ENCODE results near the gene SMAD7. TPM values are rescaled to one million over a fixed set of nuclear protein-coding genes. Genes with fewer than 3 reads are reported as not detected.

The SMAD7 gene
- total and polyA plus RNA-seq, 2 experiments from 2014 or later: 11.8 to 29.8 TPM

DNA sequence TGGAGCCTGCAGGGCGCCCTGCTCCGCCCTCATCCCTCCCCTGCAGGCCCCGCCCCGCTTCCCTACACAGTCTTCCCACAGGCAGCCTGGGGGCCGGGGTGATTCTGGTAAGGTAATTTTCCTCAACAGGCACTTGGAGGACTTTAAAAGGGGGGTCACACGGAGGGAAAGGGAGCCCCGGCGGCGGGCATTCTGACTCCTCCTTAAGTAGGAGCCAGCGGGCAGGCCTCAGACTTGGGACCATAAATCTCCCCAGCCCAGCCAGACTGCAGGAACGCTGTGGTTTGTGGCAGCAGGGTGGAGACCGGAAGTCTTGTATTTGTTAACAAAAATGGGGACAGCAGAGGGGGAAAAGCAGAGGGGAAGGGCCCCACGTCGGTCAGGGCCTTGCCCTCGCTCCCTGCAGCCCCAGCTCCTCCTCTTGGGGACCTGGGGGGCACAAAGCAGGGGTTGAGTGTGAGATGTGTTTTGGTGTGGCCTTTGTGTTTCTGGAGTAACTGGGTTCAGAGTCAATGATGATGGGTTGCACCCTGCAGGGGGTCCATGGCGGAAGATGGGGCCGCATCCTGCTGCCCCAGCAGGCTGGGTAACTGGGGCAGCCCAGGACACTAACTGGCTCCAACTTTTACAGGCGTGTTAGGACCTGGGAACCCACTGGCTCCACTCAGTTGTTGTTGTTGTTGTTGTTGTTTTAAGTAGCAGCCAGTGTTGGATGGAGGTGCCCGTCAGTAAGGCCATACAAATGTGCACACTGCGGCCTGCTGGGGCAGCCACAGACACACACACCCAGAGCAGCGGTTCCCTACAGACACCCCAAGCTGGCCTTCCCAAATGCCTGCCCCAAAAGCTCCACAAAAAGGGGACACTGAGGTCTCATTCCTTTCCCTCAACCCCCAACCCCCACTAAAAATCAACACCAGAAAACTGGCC lies 27.7 kb downstream of the SMAD7 start:
- Mint-ChIP-seq H3K27me3 (ENCODE audit: insufficient read depth, low read depth, poor library complexity) (peaks cover 18% of the 10 kb centered on the region), H3K4me1 (peaks cover 67% of the 10 kb centered on the region), H3K36me3 (ENCODE audit: low read depth) (peaks cover 34% of the 10 kb centered on the region), H3K9me3 (0 out of 3 replicates have a peak, but pooled peaks cover 3% of the 10 kb centered on the region), H3K4me3 (no peak overlapping the region), H3K27ac (peak overlapping the region; percentile 66)
- peaks cover 78% of the 10 kb centered on the region for H3K79me2 ChIP-seq (replicated peaks; ENCODE audit: insufficient read depth)
- no peak for TF ChIP-seq ZNF331 (CRISPR knock-in tag; IDR thresholded peaks at IDR 0.05; ENCODE audit: low read depth)
- TF ChIP-seq NANOG (IDR thresholded peaks at IDR 0.05; ENCODE audit: borderline replicate concordance): no peak
- no peak for TF ChIP-seq CREB1 (CRISPR knock-in tag; IDR thresholded peaks at IDR 0.05; ENCODE audit: low read depth)
- no peak for TF ChIP-seq ZNF114 (CRISPR knock-in tag; IDR thresholded peaks at IDR 0.05)
- TF ChIP-seq JUNB (IDR thresholded peaks at IDR 0.05; ENCODE audit: unreplicated experiment): no peak
- TF ChIP-seq EZH2 (IDR thresholded peaks at IDR 0.05; ENCODE audit: low read depth, unreplicated experiment): no peak
- no peak for TF ChIP-seq REST (IDR thresholded peaks at IDR 0.05; ENCODE audit: unreplicated experiment)
- TF ChIP-seq, protein P1, sequence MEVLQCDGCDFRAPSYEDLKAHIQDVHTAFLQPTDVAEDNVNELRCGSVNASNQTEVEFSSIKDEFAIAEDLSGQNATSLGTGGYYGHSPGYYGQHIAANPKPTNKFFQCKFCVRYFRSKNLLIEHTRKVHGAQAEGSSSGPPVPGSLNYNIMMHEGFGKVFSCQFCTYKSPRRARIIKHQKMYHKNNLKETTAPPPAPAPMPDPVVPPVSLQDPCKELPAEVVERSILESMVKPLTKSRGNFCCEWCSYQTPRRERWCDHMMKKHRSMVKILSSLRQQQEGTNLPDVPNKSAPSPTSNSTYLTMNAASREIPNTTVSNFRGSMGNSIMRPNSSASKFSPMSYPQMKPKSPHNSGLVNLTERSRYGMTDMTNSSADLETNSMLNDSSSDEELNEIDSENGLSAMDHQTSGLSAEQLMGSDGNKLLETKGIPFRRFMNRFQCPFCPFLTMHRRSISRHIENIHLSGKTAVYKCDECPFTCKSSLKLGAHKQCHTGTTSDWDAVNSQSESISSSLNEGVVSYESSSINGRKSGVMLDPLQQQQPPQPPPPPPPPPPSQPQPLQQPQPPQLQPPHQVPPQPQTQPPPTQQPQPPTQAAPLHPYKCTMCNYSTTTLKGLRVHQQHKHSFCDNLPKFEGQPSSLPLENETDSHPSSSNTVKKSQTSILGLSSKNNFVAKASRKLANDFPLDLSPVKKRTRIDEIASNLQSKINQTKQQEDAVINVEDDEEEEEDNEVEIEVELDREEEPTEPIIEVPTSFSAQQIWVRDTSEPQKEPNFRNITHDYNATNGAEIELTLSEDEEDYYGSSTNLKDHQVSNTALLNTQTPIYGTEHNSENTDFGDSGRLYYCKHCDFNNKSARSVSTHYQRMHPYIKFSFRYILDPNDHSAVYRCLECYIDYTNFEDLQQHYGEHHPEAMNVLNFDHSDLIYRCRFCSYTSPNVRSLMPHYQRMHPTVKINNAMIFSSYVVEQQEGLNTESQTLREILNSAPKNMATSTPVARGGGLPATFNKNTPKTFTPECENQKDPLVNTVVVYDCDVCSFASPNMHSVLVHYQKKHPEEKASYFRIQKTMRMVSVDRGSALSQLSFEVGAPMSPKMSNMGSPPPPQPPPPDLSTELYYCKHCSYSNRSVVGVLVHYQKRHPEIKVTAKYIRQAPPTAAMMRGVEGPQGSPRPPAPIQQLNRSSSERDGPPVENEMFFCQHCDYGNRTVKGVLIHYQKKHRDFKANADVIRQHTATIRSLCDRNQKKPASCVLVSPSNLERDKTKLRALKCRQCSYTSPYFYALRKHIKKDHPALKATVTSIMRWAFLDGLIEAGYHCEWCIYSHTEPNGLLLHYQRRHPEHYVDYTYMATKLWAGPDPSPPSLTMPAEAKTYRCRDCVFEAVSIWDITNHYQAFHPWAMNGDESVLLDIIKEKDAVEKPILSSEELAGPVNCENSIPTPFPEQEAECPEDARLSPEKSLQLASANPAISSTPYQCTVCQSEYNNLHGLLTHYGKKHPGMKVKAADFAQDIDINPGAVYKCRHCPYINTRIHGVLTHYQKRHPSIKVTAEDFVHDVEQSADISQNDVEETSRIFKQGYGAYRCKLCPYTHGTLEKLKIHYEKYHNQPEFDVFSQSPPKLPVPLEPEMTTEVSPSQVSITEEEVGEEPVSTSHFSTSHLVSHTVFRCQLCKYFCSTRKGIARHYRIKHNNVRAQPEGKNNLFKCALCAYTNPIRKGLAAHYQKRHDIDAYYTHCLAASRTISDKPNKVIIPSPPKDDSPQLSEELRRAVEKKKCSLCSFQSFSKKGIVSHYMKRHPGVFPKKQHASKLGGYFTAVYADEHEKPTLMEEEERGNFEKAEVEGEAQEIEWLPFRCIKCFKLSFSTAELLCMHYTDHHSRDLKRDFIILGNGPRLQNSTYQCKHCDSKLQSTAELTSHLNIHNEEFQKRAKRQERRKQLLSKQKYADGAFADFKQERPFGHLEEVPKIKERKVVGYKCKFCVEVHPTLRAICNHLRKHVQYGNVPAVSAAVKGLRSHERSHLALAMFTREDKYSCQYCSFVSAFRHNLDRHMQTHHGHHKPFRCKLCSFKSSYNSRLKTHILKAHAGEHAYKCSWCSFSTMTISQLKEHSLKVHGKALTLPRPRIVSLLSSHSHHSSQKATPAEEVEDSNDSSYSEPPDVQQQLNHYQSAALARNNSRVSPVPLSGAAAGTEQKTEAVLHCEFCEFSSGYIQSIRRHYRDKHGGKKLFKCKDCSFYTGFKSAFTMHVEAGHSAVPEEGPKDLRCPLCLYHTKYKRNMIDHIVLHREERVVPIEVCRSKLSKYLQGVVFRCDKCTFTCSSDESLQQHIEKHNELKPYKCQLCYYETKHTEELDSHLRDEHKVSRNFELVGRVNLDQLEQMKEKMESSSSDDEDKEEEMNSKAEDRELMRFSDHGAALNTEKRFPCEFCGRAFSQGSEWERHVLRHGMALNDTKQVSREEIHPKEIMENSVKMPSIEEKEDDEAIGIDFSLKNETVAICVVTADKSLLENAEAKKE (CRISPR knock-in tag; IDR thresholded peaks at IDR 0.05): no peak
- no peak for TF ChIP-seq POLR2AphosphoS5 (IDR thresholded peaks at IDR 0.05; ENCODE audit: low read depth)
- no peak for TF ChIP-seq EZH2phosphoT487 (IDR thresholded peaks at IDR 0.05; ENCODE audit: unreplicated experiment)
- no peaks in the 10 kb centered on the region for H3K36me3 ChIP-seq (ENCODE audit: insufficient read depth)
- peaks cover 47% of the 10 kb centered on the region for H3K4me1 ChIP-seq (ENCODE audit: insufficient read depth)
- ATAC-seq (peak; percentile 35), DNase-seq (ENCODE audit: low spot score) (peak; percentile 41)
- H3K4me2 ChIP-seq: peak overlapping the region; percentile 48; the same call in 1 of the 2 replicates
- peak overlapping the region; percentile 63; the same call in 1 of the 2 replicates for H3K27ac ChIP-seq (ENCODE audit: low read depth)
- H3K27me3 ChIP-seq (ENCODE audit: insufficient read depth): no peaks in the 10 kb centered on the region
- H3K9me2 ChIP-seq (ENCODE audit: insufficient read depth): no peaks in the 10 kb centered on the region
- H3K4me3 ChIP-seq: no peak overlapping the region
- peaks cover 34% of the 10 kb centered on the region for H4K20me1 ChIP-seq (replicated peaks; ENCODE audit: insufficient read depth)
- peaks cover 10% of the 10 kb centered on the region for H3F3A ChIP-seq (replicated peaks; ENCODE audit: low read depth)
- H2AFZ ChIP-seq: no peak overlapping the region
